ENCODE data around the gene HHIPL2. TPM values are rescaled to one million over a fixed set of nuclear protein-coding genes. Genes with fewer than 3 reads are reported as not detected.

Gene HHIPL2
- 0.08 TPM in 1 of 2 replicates, not detected in the other for total RNA-seq

DNA sequence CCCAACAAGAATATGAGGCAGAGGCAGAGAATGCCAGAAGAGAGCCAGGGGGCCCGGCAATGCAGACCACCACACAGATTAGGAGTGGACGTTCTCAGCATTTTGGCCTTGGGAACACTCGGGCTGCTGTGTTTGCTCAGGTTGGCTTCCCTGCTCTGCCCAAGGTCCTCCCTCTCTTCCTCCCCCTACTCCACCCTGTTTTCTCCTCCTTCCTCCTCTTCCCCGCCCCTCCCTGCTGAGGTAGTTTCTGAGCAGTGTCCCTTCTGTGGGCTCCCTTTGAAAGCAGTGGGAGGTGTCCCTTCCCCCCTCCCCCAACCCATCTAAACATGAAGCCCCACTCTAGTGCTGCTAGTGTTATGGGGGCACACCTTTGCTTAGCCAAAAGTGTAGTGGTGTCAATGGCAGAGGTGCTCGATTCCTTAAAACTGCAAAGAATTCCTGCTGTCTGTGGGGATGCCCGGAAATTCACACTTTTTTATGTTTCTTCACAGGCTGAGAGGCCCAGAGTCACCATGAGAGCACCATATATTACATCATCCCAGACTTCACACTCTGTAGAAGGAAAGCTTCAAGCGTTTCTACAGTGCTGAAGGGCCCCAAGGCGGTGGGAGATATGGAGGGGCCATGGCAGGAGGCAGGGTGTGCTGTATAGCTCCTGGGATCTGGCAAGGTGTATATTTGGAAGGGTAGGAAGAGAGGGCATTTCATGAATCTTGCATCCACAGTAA, at the start of gene HHIPL2:
Gene HHIPL2 (minus strand): TSS at position 161 of the 728 bp plus-strand sequence. CDS start 60 bp downstream, at position 101.
- DNase-seq (ENCODE audit: low read depth), result no peak
- TF ChIP-seq, protein P1, sequence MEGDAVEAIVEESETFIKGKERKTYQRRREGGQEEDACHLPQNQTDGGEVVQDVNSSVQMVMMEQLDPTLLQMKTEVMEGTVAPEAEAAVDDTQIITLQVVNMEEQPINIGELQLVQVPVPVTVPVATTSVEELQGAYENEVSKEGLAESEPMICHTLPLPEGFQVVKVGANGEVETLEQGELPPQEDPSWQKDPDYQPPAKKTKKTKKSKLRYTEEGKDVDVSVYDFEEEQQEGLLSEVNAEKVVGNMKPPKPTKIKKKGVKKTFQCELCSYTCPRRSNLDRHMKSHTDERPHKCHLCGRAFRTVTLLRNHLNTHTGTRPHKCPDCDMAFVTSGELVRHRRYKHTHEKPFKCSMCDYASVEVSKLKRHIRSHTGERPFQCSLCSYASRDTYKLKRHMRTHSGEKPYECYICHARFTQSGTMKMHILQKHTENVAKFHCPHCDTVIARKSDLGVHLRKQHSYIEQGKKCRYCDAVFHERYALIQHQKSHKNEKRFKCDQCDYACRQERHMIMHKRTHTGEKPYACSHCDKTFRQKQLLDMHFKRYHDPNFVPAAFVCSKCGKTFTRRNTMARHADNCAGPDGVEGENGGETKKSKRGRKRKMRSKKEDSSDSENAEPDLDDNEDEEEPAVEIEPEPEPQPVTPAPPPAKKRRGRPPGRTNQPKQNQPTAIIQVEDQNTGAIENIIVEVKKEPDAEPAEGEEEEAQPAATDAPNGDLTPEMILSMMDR (IDR thresholded peaks at IDR 0.05; ENCODE audit: insufficient read depth, low read length, poor library complexity, severe bottlenecking), result no peak
- no peaks in the 10 kb centered on the region for H3K27me3 ChIP-seq (ENCODE audit: control insufficient read depth, insufficient read depth, low read length)
- H3K36me3 ChIP-seq (ENCODE audit: control insufficient read depth, insufficient read depth, low read length), result no peaks in the 10 kb centered on the region
- H3K4me3 ChIP-seq (ENCODE audit: low read depth, low read length), result no peak within 1 kb of the TSS

DNA sequence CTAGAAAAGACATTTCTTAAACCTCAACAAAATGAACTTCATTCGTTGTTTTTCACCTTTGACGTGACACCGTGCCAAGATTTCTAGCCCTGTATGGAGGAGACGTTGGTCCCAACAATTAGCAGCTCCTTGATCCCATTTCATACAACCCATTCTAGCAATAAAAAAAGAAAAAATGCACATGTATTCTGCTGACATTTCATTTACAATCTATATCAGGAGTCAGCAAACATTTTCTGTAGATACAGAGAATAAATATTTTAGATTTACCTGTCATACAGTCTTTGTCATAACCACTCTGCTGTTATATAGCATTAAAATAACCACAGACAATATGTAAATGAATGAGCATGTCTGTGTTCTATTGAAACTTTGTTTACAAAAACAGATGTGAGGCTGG, 48.8 kb upstream of the HHIPL2 start:
- no peak overlapping the region for H3K4me3 ChIP-seq (ENCODE audit: low read depth, low read length)
- TF ChIP-seq, protein P1 (IDR thresholded peaks at IDR 0.05; ENCODE audit: insufficient read depth, low read length, poor library complexity, severe bottlenecking), result no peak
- no peak for DNase-seq (ENCODE audit: low read depth)

DNA sequence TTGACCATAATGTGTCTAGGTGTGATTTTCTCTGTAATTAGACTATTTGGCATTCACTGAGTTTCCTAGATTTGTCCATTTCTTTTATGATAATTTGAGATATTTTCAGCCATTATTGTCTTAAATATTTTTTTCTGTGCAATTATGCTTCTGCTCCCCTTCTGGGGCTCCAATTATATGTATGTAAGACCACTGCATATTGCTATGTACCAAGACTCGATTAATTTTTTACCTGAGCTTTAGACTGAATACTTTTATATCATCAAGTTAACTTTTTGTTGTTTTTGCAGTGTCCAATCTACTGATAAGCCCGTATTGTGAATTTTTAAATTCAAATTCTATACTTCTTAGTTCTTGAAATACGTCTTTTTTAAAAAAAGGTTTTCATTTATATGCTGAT, 46.9 kb upstream of the HHIPL2 start:
- Histone ChIP-seq H3K4me3 (ENCODE audit: low read depth, low read length) (no peak overlapping the region), H3K36me3 (ENCODE audit: control insufficient read depth, insufficient read depth, low read length) (no peaks in the 10 kb centered on the region), H3K27me3 (ENCODE audit: control insufficient read depth, insufficient read depth, low read length) (no peaks in the 10 kb centered on the region)
- no peak for DNase-seq (ENCODE audit: low read depth)
- TF ChIP-seq, protein P1 (IDR thresholded peaks at IDR 0.05; ENCODE audit: insufficient read depth, low read length, poor library complexity, severe bottlenecking), result no peak

More for the DNA sequence above, 48.8 kb upstream of the HHIPL2 start:
- H3K36me3 ChIP-seq (ENCODE audit: control insufficient read depth, insufficient read depth, low read length), result no peaks in the 10 kb centered on the region
- H3K27me3 ChIP-seq (ENCODE audit: control insufficient read depth, insufficient read depth, low read length), result no peaks in the 10 kb centered on the region

DNA sequence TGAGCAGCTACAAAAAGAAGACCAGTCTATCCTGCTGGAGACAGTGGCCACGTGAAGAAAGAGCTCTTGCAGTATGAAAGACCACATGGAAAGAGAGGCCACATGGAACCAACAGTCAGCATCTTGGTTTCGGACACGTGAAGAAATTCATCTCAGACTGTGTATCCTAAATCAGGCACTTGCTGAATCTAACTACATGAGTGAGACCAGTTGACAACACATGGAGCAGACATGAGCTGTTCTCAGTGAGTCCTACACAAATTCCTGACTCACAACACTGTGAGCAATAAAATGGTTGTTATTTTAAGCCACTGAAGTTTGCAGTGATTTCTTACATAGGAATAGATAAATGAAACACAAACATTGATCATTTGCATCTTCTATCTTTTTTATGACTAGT, 44.3 kb upstream of the HHIPL2 start:
- H3K4me3 ChIP-seq (ENCODE audit: low read depth, low read length), result no peak overlapping the region
- H3K27me3 ChIP-seq (ENCODE audit: control insufficient read depth, insufficient read depth, low read length), result no peaks in the 10 kb centered on the region
- TF ChIP-seq, protein P1 (IDR thresholded peaks at IDR 0.05; ENCODE audit: insufficient read depth, low read length, poor library complexity, severe bottlenecking), result no peak
- DNase-seq (ENCODE audit: low read depth), result peak; percentile 12
- no peaks in the 10 kb centered on the region for H3K36me3 ChIP-seq (ENCODE audit: control insufficient read depth, insufficient read depth, low read length)

DNA sequence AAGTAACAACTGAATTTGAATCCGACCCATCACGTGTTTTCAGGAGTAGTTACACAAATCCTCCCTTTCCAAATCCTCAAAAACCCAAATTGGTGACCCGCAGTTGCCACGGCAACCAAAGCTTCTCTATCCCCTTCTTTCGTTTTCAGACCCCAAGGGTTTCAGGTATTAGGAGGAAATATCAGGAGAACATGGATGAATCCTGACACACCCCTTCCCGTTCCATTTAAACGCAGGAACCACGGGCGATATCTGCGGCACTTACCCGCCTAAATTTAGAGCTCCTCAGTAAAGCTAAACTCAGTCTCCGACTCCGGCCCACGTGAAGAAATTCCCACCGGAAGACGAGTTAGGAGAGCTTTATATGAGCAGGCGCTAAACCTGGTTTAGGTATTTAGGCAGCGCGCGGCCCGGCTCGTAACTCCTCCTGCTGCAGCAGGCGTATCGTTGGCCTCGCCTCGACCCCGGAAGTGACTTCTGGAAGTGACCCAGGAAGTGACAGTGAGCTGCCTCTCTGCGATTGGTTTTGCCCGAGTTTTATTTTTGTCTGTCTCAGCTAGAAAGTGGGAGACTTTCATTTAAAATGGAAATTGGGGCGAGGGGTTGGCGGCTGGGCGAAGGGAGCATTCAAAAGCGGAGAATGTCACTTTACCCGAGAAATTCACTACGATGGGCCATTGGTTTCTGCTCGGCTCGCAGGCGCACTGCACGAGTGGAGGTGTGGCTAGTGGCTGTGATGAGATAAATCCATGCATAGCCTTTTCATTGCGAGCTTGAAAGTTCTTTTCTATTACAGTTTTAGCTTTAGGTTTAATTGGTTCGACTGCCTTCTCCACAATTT, 41.8 kb upstream of the HHIPL2 start, which contains the start of gene TAF1A:
Gene TAF1A (minus strand): TSS at position 472 of the 841 bp plus-strand sequence.
- Histone ChIP-seq H3K4me3 (ENCODE audit: low read depth, low read length) (peak within 1 kb of the TSS; percentile 49), H3K36me3 (ENCODE audit: control insufficient read depth, insufficient read depth, low read length) (no peaks in the 10 kb centered on the region), H3K27me3 (ENCODE audit: control insufficient read depth, insufficient read depth, low read length) (no peaks in the 10 kb centered on the region)
- peak; percentile 50 for DNase-seq (ENCODE audit: low read depth)
- TF ChIP-seq, protein P1 (IDR thresholded peaks at IDR 0.05; ENCODE audit: insufficient read depth, low read length, poor library complexity, severe bottlenecking), result no peak

Data from kidney epithelial cell (primary cell).